Bone marrow (tissue), 2 donors: ENCODE measurements around the gene MTCL1.

Experiments used
- DNase-seq, 2 donors: peaks; one replicate each; lab custom pipeline; 2025; lab: John Stamatoyannopoulos, UW

The MTCL1 gene

GRCh38 chr18:8771930-8772329, 66.6 kb downstream of the MTCL1 start:
- no peak for DNase-seq

GRCh38 chr18:8773980-8774379, 68.6 kb downstream of the MTCL1 start:
- DNase-seq, result no peak

DNA sequence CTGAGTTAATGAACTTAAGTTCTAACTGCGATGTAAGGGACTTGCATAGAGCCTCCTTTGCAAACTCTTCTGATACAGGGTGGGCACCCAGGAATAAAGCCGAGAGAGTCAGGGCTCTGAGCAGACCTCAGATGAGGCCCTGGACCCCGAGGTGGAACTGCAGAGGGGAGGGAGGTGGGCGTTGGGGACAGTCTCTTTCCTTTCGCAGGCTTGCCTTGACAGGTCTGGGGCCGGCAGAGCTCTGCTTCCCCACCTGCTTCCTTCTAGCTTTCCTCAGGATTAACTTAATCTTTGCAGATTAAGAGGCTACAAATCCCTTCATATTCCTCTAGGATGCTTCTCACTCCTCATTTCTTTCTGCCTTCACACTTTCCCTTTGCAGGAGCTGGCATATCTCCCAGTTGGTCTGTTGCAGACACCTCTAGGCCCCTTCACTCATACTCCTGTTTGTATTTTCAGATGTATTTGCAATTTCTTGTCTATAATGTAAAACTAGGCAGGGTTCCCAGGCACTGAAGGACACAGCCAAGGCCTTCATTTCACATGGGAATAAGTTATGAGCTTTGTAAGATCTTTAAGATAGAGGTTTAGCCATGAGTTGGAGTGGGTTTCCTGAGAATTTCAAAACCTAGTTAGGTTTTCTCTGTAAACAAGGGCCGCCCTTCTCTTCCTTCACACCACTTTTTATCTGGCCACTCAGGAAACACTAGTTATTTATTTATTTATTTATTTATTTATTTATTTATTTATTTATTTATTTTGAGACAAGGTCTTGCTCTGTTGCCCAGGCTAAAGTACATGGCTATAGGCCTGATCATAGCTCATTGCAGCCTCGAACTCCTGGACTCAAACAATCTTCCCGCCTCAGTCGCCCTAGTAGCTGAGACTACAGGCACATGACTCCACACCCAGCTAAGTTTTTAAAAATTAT, 70.9 kb downstream of the MTCL1 start:
- DNase-seq, result no peak

- DNase-seq, result no peak
Measured at GRCh38 chr18:8777846-8778245, 72.5 kb downstream of the MTCL1 start.

- DNase-seq, result no peak
Measured at GRCh38 chr18:8778386-8778785, 73.0 kb downstream of the MTCL1 start.

GRCh38 chr18:8778824-8779223, 73.5 kb downstream of the MTCL1 start:
- DNase-seq, result no peak

GRCh38 chr18:8779251-8779650, 73.9 kb downstream of the MTCL1 start:
- DNase-seq, result no peak

DNA sequence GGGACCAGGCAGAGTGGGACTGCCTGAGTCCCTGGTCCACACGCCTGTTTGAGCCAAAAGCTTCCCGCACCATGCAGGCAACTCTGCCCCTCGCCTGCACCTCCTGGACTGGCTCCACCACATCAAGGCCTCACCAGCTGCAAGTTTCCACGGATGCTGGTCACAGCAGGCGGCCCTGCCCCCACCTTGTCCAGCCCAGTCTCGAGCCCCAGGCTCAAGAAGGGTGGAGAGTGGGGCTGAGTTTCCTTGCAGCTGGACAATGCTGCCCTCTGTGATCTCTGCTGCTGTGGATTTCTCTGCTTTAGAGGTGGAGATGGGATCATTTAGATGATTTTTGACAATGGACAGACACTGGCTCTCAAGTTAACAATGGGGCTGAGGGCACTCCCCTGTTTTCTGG, 74.9 kb downstream of the MTCL1 start:
- DNase-seq, result no peak

DNA sequence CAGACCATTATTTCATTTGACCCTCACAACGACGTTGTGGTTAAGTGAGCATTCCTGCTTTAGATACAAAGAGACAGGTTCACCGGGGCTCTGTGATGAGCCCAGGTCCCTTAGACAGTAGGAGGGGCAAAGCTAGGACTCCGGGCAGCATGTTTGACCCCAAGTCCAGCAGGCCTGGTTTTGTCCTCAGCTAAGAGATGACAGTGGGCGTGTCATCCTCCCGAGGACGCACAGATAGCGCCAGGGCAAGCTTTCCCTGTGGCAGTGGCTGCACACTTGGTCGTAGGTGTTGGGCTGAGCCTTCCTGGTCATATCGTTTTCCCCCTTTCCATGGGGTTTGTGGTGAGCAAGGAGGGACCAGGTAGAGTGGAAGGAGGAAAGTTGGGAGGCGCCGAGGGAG, 76.3 kb downstream of the MTCL1 start:
- no peak for DNase-seq

DNA sequence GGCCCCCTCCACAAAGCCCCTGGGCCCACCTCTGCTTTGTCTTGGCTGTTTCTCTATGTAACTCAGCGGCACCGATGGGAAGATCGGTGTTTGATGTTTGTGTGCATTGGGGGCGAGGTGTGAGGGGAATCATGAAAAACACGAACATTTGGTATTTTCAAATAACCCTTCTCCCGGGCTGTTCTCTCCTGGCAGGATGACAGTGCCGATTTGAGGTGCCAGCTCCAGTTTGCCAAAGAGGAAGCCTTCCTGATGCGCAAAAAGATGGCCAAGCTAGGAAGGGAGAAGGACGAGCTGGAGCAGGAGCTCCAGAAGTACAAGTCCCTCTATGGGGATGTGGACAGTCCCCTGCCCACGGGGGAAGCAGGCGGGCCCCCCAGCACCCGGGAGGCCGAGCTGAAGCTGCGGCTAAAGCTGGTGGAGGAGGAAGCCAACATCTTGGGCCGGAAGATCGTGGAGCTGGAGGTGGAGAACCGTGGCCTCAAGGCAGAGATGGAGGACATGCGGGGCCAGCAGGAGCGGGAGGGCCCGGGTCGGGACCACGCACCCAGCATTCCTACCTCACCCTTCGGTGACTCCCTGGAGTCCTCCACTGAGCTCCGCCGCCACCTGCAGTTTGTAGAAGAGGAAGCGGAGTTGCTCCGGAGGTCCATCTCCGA, 78.1 kb downstream of the MTCL1 start:
- DNase-seq, result no peak

DNA sequence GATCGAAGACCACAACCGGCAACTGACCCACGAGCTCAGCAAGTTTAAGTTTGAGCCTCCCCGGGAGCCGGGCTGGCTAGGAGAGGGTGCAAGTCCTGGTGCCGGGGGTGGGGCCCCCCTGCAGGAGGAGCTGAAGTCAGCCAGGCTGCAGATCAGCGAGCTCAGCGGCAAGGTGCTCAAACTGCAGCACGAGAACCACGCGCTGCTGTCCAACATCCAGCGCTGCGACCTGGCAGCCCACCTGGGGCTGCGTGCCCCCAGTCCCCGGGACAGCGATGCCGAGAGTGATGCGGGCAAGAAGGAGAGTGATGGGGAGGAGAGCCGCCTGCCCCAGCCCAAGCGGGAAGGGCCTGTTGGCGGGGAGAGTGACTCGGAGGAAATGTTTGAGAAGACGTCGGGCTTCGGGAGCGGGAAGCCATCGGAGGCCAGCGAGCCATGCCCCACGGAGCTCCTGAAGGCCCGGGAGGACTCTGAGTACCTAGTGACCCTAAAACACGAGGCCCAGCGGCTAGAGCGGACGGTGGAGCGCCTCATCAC, 78.7 kb downstream of the MTCL1 start:
- no peak for DNase-seq

GRCh38 chr18:8785261-8785660, 79.9 kb downstream of the MTCL1 start:
- DNase-seq, result no peak

GRCh38 chr18:8785855-8786482, 80.6 kb downstream of the MTCL1 start:
- no peak for DNase-seq

- DNase-seq, result peak in 1 of 2 donors; percentile 8
Measured at GRCh38 chr18:8786483-8787370, 81.4 kb downstream of the MTCL1 start.

- DNase-seq, result no peak
Measured at GRCh38 chr18:8787371-8787670, 82.0 kb downstream of the MTCL1 start.

GRCh38 chr18:8787794-8788193, 82.4 kb downstream of the MTCL1 start:
- DNase-seq, result no peak

GRCh38 chr18:8788503-8789429, 83.4 kb downstream of the MTCL1 start:
- DNase-seq, result no peak

GRCh38 chr18:8791171-8791651, 85.9 kb downstream of the MTCL1 start:
- no peak for DNase-seq

DNA sequence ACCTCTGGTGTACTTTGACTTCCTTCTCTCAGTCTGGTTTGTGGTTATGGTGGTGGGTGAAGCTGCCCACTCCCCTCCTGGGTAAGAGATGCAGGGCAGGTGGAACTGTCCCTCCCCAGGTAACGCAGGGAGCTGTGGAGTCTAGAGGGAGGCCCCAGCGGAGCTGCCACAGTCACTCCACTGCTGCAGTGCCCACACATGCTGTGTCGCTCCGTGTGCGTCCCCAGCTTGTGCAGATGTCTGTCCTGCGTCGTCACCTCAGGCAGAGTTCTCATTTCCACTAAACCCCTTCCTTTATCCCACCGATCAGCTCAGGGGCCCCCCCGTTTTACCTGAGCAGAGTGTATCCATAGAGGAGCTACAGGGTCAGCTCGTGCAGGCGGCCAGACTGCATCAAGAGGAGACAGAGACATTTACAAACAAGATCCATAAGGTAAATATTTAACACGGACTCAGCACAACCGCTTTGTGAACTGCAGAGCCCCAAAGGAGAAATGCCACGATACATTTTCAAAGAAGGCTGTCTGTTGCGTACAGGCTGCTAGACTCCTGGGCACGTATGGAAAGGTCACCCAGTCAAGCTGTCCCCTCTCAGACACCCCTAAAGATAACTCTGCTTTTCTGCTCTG, 87.4 kb downstream of the MTCL1 start:
- no peak for DNase-seq
